ENCODE results near the gene PLCZ1. TPM values are rescaled to one million over a fixed set of nuclear protein-coding genes. Genes with fewer than 3 reads are reported as not detected.

PLCZ1 gene
- total RNA-seq, 2 experiments from 2014 or later: not detected

GRCh38 chr12:18731156-18731555 is 6.7 kb downstream of the PLCZ1 start:
- Histone ChIP-seq H3K27me3 (ENCODE audit: control insufficient read depth in 1 of 2, insufficient read depth in 2 of 2, low read length in 2 of 2) (no peaks in the 10 kb centered on the region), H3K36me3 (ENCODE audit: insufficient read depth, low read length) (no peaks in the 10 kb centered on the region), H3K9me3 (ENCODE audit: control insufficient read depth in 1 of 2, insufficient read depth in 1 of 2, low read length in 2 of 2) (peaks cover 0 to 8% of the 10 kb centered on the region in 2 experiments), H3K4me1 (ENCODE audit: insufficient read depth, low read length) (no peaks in the 10 kb centered on the region), H3K27ac (ENCODE audit: low read depth in 1 of 2, low read length in 2 of 2) (no peak overlapping the region), H3K4me3 (ENCODE audit: low read length) (no peak overlapping the region)
- Mint-ChIP-seq H3K36me3 (ENCODE audit: low read depth) (no peaks in the 10 kb centered on the region), H3K9me3 (peaks cover 7% of the 10 kb centered on the region), H3K27ac (no peak overlapping the region), H3K27me3 (no peaks in the 10 kb centered on the region), H3K4me1 (ENCODE audit: low read depth) (no peaks in the 10 kb centered on the region), H3K4me3 (no peak overlapping the region)
- ATAC-seq (ENCODE audit: poor library complexity) (no peak), DNase-seq (no peak)
- intact Hi-C loops (cut with DNase I, micrococcal nuclease): no loop called here
- ChIA-PET POLR2A (no interaction called here), CTCF (no interaction called here)
- TF ChIP-seq CTCF (IDR thresholded peaks at IDR 0.05): no peak

GRCh38 chr12:18723752-18724151 is 14.1 kb downstream of the PLCZ1 start:
- Mint-ChIP-seq H3K27me3 (no peaks in the 10 kb centered on the region), H3K27ac (no peak overlapping the region), H3K4me1 (ENCODE audit: low read depth) (no peaks in the 10 kb centered on the region), H3K36me3 (ENCODE audit: low read depth) (no peaks in the 10 kb centered on the region), H3K4me3 (no peak overlapping the region), H3K9me3 (peaks cover 4% of the 10 kb centered on the region)
- ChIA-PET CTCF (no interaction called here), POLR2A (no interaction called here)
- no peak for TF ChIP-seq CTCF (IDR thresholded peaks at IDR 0.05)
- DNase-seq: no peak
- no peaks in the 10 kb centered on the region for H3K36me3 ChIP-seq (ENCODE audit: insufficient read depth, low read length)
- intact Hi-C loops (cut with DNase I, micrococcal nuclease): no loop called here
- ATAC-seq (ENCODE audit: poor library complexity): no peak
- H3K4me1 ChIP-seq (ENCODE audit: insufficient read depth, low read length): no peaks in the 10 kb centered on the region
- no peak overlapping the region for H3K27ac ChIP-seq (ENCODE audit: low read depth in 1 of 2, low read length in 2 of 2)
- H3K27me3 ChIP-seq (ENCODE audit: control insufficient read depth in 1 of 2, insufficient read depth in 2 of 2, low read length in 2 of 2): no peaks in the 10 kb centered on the region
- no peak overlapping the region for H3K4me3 ChIP-seq (ENCODE audit: low read length)
- no peaks in the 10 kb centered on the region for H3K9me3 ChIP-seq (ENCODE audit: control insufficient read depth in 1 of 2, insufficient read depth in 1 of 2, low read length in 2 of 2)

- H3K27me3 Mint-ChIP-seq: no peaks in the 10 kb centered on the region
- POLR2A ChIA-PET: no interaction called here
- Histone ChIP-seq H3K4me3 (ENCODE audit: low read length) (no peak overlapping the region), H3K27me3 (ENCODE audit: control insufficient read depth in 1 of 2, insufficient read depth in 2 of 2, low read length in 2 of 2) (no peaks in the 10 kb centered on the region), H3K9me3 (ENCODE audit: control insufficient read depth in 1 of 2, insufficient read depth in 1 of 2, low read length in 2 of 2) (no peaks in the 10 kb centered on the region), H3K4me1 (ENCODE audit: insufficient read depth, low read length) (no peaks in the 10 kb centered on the region), H3K36me3 (ENCODE audit: insufficient read depth, low read length) (no peaks in the 10 kb centered on the region), H3K27ac (ENCODE audit: low read depth in 1 of 2, low read length in 2 of 2) (no peak overlapping the region)
- H3K4me1 Mint-ChIP-seq (ENCODE audit: low read depth): no peaks in the 10 kb centered on the region
- peaks cover 2% of the 10 kb centered on the region for H3K9me3 Mint-ChIP-seq
- no peak overlapping the region for H3K27ac Mint-ChIP-seq
- intact Hi-C loops (cut with DNase I, micrococcal nuclease): no loop called here
- TF ChIP-seq CTCF (IDR thresholded peaks at IDR 0.05): no peak
- DNase-seq (no peak), ATAC-seq (ENCODE audit: poor library complexity) (no peak)
- CTCF ChIA-PET: no interaction called here
- H3K4me3 Mint-ChIP-seq: no peak overlapping the region
- H3K36me3 Mint-ChIP-seq (ENCODE audit: low read depth): no peaks in the 10 kb centered on the region
These were observed 16.4 kb downstream of the PLCZ1 start for GRCh38 chr12:18721452-18721851.

All from CD4-positive, alpha-beta T cell (primary cell).